ENCODE measurements around the gene OVOL2. TPM values are rescaled to one million over a fixed set of nuclear protein-coding genes. Genes with fewer than 3 reads are reported as not detected.

The OVOL2 gene
- total RNA-seq, 2 experiments from 2014 or later: not detected

DNA sequence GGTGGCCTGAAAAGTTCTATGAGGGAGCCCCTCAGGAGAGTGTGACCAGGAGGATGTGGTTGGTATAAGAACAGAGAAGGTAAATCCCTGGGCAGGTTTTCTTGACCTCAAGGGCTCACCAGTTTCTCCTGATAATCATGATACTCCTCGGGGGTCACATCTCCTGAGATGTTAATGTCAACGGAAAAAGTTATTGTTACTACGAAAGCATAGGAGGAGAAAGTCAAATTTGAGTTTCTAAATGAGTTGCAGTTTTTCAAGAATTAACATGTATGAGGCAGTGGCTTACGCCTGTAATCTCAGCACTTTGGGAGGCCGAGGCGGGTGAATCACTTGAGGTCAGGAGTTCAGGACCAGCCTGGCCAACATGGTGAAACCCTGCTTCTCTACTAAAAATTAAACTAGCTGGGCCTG is 65.5 kb downstream of the OVOL2 start:
- ATAC-seq (ENCODE audit: poor library complexity) (no peak), DNase-seq (no peak)
- Histone ChIP-seq H3K9me3 (ENCODE audit: control insufficient read depth in 1 of 2, insufficient read depth in 1 of 2, low read length in 2 of 2) (no peaks in the 10 kb centered on the region), H3K27me3 (ENCODE audit: control insufficient read depth in 1 of 2, insufficient read depth in 2 of 2, low read length in 2 of 2) (no peaks in the 10 kb centered on the region), H3K36me3 (ENCODE audit: insufficient read depth, low read length) (peaks cover 19% of the 10 kb centered on the region), H3K27ac (ENCODE audit: low read depth in 1 of 2, low read length in 2 of 2) (no peak overlapping the region), H3K4me3 (ENCODE audit: low read length) (no peak overlapping the region), H3K4me1 (ENCODE audit: insufficient read depth, low read length) (peaks cover 12% of the 10 kb centered on the region)
- Mint-ChIP-seq H3K4me3 (no peak overlapping the region), H3K36me3 (ENCODE audit: low read depth) (peaks cover 35% of the 10 kb centered on the region), H3K27ac (no peak overlapping the region), H3K4me1 (ENCODE audit: low read depth) (peaks cover 35% of the 10 kb centered on the region), H3K9me3 (no peaks in the 10 kb centered on the region), H3K27me3 (no peaks in the 10 kb centered on the region)
- CTCF ChIA-PET: interaction anchor here (0.6 kb wide), 1 partner anchor 487 kb away, joined by 4 read pairs; no protein-coding TSS in a partner anchor
- intact Hi-C loops (cut with DNase I, micrococcal nuclease): loop anchor here in 1 of 2 experiments (10.0 kb wide), 1 partner anchor 1187 kb away; no protein-coding TSS in a partner anchor
- POLR2A ChIA-PET: interaction anchor here (1.0 kb wide), 2 partner anchors 23 to 53 kb away, joined by 3 to 4 read pairs; no protein-coding TSS in a partner anchor
- no peak for TF ChIP-seq CTCF (IDR thresholded peaks at IDR 0.05)

DNA sequence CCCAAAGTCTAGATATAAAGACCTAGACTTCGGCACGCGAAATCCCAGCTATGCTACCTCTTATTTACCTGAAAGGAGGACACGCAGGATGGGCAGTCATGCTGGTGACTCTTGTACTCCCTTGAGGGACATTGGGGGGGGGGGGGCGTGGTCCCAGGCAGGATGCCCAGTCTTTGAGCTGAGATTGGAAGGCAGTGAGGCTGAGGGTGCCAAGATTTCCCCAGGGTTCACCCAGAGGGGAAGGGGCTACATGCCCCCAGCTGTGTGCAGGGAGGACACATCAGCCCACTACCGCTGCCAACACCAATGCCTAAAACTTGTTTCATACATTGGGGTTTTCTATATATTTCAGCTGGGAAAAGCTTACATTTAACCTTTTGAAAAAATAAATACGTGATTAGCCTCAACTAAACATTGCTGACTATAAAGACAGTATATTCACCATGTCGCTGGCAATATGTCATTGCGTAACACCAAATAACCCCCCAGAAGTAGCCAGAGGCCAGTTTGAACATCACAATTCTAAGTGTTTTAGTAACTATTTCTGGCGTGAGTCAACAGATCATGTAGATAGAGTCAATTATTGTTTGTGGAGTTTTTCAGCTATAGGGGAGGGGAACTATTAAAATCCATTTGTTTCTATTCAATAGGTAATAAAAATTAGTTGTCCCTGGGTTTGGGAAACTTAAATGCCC is 67.3 kb downstream of the OVOL2 start:
- no peaks in the 10 kb centered on the region for H3K27me3 Mint-ChIP-seq
- Histone ChIP-seq H3K9me3 (ENCODE audit: control insufficient read depth in 1 of 2, insufficient read depth in 1 of 2, low read length in 2 of 2) (no peaks in the 10 kb centered on the region), H3K36me3 (ENCODE audit: insufficient read depth, low read length) (peaks cover 19% of the 10 kb centered on the region), H3K27ac (ENCODE audit: low read depth in 1 of 2, low read length in 2 of 2) (no peak overlapping the region), H3K4me3 (ENCODE audit: low read length) (no peak overlapping the region), H3K27me3 (ENCODE audit: control insufficient read depth in 1 of 2, insufficient read depth in 2 of 2, low read length in 2 of 2) (no peaks in the 10 kb centered on the region), H3K4me1 (ENCODE audit: insufficient read depth, low read length) (peaks cover 5% of the 10 kb centered on the region)
- DNase-seq: no peak
- no peaks in the 10 kb centered on the region for H3K9me3 Mint-ChIP-seq
- H3K27ac Mint-ChIP-seq: no peak overlapping the region
- ATAC-seq (ENCODE audit: poor library complexity): no peak
- CTCF ChIA-PET: no interaction called here
- intact Hi-C loops (cut with DNase I, micrococcal nuclease): loop anchor here in 1 of 2 experiments (10.0 kb wide), 1 partner anchor 1186 kb away; no protein-coding TSS in a partner anchor
- no peak for TF ChIP-seq CTCF (IDR thresholded peaks at IDR 0.05)
- H3K36me3 Mint-ChIP-seq (ENCODE audit: low read depth): peaks cover 37% of the 10 kb centered on the region
- peaks cover 30% of the 10 kb centered on the region for H3K4me1 Mint-ChIP-seq (ENCODE audit: low read depth)
- POLR2A ChIA-PET: no interaction called here
- H3K4me3 Mint-ChIP-seq: no peak overlapping the region

DNA sequence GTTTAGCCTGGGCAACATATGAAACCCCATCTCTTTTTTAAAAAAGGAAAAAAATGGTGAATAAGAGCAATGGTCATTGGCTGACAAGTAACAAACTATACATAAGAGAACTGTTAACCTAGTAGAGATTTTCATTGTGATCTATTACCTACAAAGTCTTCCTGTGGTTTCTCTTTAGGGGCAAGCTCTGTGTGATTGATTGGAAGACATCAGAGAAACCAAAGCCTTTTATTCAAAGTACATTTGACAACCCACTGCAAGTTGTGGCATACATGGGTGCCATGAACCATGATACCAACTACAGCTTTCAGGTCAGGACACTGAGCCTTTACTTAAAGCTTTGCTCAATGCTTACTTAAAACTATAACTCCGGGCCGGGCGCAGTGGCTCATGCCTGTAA is 69.7 kb downstream of the OVOL2 start:
- intact Hi-C loops (cut with DNase I, micrococcal nuclease): no loop called here

More for the DNA sequence above, 69.7 kb downstream of the OVOL2 start:
- ATAC-seq (ENCODE audit: poor library complexity) (peak; percentile 74), DNase-seq (peak in 3 of 14 experiments; percentile 30 to 46 (median 36))
- H3K27me3 ChIP-seq (ENCODE audit: control insufficient read depth in 1 of 2, insufficient read depth in 2 of 2, low read length in 2 of 2): no peaks in the 10 kb centered on the region
- TF ChIP-seq CTCF (IDR thresholded peaks at IDR 0.05): no peak
- H3K36me3 Mint-ChIP-seq (ENCODE audit: low read depth): peaks cover 39% of the 10 kb centered on the region
- no peak overlapping the region for H3K4me3 ChIP-seq (ENCODE audit: low read length)
- no peak overlapping the region for H3K27ac ChIP-seq (ENCODE audit: low read depth in 1 of 2, low read length in 2 of 2)
- peaks cover 5% of the 10 kb centered on the region for H3K4me1 ChIP-seq (ENCODE audit: insufficient read depth, low read length)
- no peaks in the 10 kb centered on the region for H3K9me3 ChIP-seq (ENCODE audit: control insufficient read depth in 1 of 2, insufficient read depth in 1 of 2, low read length in 2 of 2)
- no peaks in the 10 kb centered on the region for H3K27me3 Mint-ChIP-seq
- H3K27ac Mint-ChIP-seq: peak overlapping the region; percentile 36
- peaks cover 30% of the 10 kb centered on the region for H3K4me1 Mint-ChIP-seq (ENCODE audit: low read depth)
- H3K4me3 Mint-ChIP-seq: peak overlapping the region; percentile 16
- no peaks in the 10 kb centered on the region for H3K9me3 Mint-ChIP-seq
- CTCF ChIA-PET: interaction anchor here (0.5 to 0.8 kb wide), 2 partner anchors 14 to 30 kb away, joined by 3 read pairs; no protein-coding TSS in a partner anchor
- peaks cover 19% of the 10 kb centered on the region for H3K36me3 ChIP-seq (ENCODE audit: insufficient read depth, low read length)
- POLR2A ChIA-PET: interaction anchor here (1.1 to 1.4 kb wide), 3 partner anchors 17 to 22 kb away, joined by 3 to 5 read pairs (median 3); no protein-coding TSS in a partner anchor

Measured in CD4-positive, alpha-beta T cell (primary cell).